Occipital lobe (tissue), 2 donors: ENCODE data around the gene NETO2. TPM values are rescaled to one million over a fixed set of nuclear protein-coding genes. Genes with fewer than 3 reads are reported as not detected.
"Not testable (repeated sequence)": the region's sequence is repeated elsewhere in the genome, so short reads cannot be mapped to it uniquely, and the experiment has no call there.

Experiments
- DNase-seq: peaks from one replicate; lab custom pipeline; 2025; lab: John Stamatoyannopoulos, UW
- total RNA-seq: library from RNA; depleted of rRNA; stranded (reverse); fragments of >200 nt; gene quantifications from one replicate; pipeline ENCODE4 v1.2.3, GENCODE V29; 2014

The NETO2 gene
- total RNA-seq, 1 donor from 2014 or later, result 154 TPM

DNA sequence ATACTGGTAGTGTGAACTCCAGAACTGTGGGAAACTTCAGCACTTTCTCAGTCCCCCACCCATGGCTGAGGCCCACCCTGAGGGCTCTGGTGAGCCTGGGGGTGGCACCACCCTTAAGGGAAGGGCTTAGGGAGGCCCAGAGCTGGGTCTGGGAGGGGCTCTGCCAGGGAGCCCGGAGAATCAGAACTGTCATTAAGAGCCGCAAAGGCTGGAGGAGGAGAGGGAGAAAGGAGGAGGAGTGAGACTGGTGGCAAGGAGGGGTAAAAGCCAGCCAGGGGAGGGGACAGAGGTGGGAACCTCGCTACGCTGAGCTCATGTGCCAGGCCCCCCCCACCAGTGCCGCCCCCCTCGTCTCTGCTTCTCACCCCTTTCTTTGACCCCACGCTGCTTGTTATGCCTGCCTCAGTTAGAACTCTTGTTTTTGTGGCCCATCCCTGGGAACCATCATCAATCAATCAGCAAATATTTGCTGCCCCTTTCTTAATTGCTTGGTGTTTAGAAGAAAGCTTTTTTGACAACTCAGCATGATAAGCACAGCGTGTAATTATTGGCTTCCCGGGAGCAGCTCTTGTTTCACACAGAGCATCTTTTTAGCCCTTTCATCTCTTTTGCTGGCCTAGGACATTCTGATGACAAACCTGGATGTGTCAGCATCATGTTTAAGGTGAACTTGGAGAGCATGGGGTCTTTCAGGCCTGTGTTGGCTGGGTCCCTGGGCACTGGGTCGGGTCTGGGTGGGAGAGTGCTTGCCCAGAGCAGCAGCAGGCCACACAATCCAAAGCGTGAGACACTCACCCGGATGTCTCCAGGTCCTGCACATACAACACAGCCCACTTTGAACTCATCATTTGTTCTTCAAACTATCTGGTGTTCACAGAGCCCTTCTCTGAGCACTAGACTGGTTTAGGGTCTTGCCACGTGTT is 77.7 kb downstream of the NETO2 start:
- DNase-seq, result no peak

DNA sequence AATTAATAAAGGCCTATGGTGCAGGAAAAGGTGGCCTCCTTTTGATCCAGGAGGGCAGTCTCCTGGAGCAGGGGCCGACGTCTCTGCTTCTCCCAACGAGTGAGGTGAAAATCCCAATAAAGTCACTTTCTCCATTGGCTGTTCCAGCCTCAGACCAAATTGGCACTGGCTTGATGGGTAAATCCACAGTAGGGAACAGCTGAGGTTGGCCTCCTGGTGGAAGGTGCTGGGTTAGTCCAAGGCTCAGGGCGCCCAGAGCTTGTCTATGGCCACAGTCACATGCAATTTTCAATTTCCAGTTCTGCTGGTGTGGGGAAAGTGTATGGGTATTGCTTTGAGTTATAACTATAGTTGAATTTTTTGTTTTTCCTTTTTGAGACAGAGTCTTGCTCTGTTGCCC is 79.0 kb downstream of the NETO2 start:
- no peak for DNase-seq

DNA sequence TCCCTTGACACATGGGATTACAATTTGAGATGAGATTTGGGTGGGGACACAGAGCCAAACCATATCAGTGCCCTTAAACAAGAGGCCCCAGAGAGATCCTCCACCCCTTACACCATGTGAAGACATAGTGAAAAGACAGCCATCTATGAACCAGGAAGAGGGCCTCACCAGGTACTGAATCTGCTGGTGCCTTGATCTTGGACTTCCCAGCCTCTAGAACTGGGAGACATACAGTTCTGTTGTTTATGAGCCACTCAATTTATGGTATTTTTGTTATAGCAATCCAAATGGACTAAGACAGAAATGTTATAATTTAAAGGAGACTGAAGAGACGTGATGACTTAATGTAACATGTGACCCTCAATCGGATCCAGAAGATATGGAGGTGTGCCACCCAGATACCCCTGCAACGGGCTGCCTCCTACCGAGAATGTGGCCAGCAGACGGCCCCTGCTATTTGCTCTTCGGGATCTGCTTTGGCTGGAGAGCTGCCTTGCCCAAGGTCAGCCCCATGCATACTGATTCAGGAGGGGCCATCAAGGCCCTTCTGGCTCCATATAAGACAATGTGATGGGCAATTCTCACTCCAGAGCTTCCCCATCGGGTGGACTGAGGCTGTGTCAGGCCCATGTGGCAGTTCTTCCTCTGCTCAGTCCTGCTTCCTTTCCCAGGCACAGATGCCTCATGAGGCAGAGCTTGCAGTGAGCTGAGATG is 80.6 kb downstream of the NETO2 start:
- no peak for DNase-seq

DNA sequence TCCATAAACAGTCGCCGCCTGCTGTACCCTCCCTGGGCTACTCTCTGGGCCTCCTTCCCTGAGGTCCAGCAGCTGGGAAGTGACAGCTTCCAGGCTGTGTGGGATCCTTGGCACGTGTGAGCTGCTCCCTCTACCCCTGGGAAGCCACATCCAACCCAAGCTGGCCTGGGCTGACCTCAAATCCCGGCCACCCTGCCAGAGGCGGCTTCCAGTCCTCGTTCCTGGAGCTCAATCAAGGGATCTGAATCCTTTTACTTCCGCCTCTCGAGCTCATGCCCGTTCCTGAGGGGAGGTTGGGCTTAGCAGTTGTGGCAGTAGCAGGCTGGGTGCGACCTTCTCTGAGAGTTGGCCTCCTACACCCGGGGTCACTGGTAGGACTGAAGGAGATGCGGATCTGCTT is 82.5 kb downstream of the NETO2 start:
- DNase-seq, result no peak

DNA sequence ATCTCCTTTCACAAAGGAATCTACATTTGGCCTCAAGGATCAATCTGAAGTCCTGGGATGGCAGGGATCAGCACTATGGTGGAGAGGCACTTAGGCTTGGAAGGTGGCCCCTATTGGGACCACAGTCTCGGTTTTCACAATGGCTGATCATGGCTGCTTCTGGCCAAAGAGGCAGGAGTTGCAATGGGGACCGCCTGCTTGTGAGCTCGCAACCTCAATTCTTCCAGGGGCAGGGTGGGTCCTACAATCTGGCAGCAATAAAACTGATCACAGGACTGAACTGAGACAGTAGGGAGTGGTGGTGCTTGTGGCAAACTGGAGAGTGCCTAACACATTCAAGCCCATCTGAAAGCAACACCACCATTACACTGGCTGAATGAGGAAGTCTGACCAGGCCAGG is 83.1 kb downstream of the NETO2 start:
- DNase-seq, result no peak

DNA sequence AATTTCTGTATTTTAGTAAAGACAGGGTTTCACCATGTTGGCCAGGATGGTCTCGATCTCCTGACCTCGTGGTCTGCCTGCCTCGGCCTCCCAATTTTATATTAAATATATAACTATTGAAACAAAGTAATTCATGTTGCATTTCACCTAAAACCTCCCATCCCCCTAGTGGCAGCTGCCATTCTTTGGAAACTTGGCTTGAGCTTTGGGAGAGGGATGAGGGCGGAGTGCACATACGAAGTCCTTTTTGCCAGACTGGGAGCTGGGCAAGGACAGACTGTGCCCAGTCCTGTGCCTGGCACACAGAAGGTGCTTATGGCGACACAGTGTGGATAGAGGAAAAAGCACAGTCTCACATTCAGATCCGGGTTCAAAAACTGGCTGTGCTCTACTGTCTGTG is 83.8 kb downstream of the NETO2 start:
- DNase-seq, result no peak

DNA sequence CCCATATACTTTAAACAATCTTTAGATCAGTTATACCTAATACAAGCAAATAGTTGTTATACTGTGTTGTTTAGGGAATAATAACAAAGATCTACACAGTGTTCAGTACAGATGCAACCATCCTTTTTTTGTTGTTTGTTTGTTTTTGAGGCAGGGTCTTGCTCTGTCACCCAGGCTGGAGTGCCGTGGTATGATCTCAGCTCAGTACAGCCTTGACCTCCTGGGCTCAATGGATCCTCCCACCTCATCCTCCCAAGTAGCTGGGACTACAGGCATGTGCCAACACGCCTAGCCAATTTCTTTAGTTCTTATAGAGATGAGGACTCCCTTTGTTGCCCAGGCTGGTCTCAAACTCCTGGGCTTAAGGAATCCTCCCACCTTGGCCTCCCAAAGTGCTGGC is 84.6 kb downstream of the NETO2 start:
- not testable (repeated sequence) for DNase-seq

DNA sequence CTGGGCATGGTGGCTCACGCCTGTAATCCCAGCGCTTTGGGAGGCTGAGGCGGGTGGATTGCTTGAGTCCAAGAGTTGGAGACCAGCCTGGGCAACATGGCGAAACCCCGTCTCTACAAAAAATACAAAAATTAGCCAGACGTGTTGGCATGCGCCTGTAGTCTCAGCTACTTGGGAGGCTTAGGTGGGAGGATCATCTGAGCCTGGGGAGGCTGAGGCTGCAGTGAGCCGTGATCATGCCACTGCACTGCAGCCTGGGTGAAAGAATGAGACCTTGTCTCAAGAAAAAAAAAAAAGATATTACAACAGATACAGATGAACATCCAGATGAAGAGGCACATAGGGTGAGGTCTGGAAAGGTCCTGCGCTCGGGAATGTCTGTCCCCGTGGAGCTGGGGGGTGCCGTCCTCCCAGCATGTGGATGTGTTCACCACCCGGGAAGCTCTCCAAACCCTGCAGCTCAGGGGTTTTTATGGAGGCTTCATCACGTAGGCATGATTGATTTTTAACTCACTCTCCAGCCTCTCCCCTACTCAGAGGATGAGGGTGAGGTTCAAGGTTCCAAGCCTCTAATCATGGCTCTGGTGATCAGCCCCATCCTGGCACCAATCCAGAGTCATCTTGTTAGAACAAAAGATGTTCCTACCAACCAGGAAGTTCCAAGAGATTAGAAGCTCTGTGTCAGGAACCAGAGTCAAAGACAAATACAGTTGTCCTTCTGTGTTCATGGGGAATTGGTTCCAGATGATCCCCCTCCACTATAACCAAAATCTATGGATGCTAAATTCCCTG is 85.3 kb downstream of the NETO2 start:
- DNase-seq, result no peak

DNA sequence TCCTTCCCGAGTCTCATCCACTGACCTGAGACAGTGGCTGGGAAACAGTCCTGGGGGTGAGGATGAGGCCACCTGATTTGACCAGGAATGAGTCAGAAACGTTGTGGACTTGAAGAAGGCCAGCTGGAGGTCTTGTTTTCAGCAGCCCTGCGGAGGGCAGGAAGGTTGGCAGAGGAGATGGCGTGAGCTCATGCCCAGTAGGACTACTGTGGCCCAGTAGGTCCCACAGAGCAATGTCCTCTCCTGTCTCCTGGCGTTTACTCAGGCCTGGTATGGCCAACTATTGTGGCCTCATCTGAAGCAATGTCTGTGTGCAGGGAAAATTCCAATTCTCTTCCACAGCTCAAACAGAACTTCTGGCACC is 86.1 kb downstream of the NETO2 start:
- no peak for DNase-seq

DNA sequence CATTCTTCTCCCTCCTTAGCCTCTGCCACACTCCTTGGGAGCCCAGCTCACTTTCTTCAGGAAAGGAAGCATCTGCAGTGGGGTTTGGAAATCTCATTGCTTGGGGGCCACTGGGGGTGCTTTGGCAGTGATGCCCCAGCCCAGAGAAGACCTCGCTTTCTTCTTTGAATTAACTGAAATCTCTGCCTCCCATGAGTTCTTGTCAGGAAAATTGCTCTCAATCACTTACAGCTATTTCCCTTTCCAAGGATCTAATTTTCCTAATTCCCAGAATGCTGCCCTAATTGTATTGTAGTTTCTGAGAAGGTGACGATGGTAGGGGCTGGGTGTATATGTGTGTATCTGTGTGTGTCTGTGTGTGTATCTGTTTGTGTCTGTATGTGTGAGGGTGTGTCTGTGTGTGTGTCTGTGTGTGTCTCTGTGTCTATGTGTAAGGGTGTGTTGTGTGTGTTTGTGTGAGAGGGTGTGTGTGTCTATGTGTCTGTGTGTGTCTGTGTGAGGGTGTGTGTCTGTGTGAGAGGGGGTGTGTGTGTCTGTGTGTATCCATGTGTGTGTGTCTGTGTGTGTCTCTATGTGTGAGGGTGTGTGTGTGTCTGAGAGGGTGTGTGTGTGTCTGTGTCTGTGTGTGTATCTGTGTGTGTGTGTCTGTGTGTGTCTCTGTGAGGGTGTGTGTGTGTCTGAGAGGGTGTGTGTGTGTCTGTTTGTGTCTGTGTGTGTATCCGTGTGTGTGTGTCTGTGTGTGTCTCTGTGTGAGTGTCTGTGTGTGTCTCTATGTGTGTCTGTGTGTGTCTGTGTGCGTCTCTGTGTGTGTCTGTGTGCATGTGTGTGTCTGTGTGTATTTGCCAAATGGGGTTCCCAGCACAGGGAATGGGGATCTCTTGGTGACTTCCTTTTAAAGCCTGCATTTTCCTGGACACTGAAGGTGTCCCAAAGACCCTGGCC is 86.8 kb downstream of the NETO2 start:
- DNase-seq, result no peak

DNA sequence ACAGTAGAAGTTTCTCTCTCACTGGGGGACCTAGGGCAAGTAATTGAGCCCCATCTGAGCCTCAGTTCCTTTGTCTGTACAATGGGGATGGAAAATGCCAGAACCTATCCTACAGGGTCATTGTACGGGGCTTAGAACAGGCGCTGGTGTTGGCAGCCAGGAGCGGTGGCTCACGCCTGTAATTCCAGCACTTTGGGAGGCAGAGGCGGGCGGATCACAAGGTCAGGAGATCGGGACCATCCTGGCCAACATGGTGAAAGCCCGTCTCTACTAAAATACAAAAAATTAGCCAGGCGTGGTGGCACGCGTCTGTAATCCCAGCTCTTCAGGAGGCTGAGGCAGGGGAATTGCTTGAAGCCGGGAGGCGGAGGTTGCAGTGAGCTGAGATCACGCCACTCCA is 87.7 kb downstream of the NETO2 start:
- DNase-seq, result not testable (repeated sequence)

DNA sequence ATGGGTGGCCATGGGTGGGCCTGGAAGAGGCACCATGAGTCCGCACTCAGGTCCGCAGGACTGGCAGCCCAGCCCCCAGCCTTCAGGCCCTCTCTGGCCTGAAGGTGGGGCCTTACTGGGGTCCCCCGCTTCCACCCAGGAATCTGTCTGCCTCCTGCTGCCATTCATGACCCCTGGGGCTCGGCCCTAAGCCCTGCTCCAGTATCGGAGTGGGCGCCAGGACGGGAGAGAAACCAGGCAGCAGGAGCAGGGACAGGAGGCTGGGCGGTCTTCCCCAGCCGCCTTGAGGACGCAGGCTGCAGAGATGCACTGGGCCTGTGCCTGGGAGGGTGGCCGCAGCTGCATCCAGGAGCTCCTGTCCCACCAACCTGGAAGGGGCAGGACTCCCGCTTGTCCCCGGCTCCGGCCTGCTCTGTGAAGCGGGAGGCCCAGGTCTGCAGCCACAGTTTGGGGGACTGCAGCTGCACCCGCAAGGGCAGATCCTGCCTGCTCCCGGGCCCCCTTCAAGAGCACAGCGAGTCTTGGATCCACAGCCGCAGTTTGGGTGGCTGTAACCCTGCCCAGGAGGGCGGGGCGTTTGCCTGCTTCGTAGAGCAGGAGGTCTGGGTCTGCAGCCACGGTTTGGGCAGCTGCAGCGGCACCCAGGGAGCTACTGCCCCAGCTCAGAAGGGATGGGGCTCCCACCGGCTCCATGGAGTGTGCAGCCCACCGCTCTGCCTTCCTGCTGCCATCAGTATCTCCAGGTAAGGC is 88.4 kb downstream of the NETO2 start:
- no peak for DNase-seq

DNA sequence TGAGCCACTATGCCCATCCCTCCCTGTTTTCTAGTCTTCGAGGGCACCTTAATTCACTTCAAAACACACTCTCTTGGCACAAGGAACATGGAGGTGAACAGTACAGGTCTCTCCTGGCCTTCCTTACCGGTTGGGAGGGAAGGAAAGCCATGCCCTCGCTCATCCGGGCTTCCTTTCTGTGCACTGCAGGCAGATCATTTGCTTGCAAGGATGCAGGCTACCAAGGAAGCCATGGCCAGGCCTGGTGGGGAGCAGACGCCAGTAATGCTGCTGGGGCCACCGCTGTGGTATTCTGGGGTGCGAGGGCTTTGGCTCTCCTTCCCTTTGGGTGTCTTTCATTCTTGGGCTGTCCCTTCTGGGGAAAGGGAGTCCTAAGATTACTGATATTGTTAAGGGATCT is 89.4 kb downstream of the NETO2 start:
- no peak for DNase-seq

DNA sequence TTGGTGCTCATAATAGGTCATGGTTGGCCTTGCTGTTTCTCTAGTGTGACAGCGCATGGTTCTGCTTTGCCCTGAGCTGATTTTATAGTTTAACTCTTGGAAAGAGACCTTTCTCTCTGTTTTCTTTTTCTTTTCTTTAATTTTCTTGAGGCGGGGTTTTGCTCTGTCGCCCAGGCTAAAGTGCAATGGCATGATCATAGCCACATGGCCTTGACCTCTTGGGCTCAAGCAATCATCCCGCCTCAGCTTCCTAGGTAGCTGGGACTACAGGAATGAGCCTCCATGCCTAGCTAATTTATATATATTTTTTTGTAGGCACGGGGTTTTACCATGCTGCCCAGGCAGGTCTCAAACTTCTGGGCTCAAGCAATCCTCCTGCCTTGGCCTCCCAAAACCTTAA is 89.8 kb downstream of the NETO2 start:
- DNase-seq, result no peak

DNA sequence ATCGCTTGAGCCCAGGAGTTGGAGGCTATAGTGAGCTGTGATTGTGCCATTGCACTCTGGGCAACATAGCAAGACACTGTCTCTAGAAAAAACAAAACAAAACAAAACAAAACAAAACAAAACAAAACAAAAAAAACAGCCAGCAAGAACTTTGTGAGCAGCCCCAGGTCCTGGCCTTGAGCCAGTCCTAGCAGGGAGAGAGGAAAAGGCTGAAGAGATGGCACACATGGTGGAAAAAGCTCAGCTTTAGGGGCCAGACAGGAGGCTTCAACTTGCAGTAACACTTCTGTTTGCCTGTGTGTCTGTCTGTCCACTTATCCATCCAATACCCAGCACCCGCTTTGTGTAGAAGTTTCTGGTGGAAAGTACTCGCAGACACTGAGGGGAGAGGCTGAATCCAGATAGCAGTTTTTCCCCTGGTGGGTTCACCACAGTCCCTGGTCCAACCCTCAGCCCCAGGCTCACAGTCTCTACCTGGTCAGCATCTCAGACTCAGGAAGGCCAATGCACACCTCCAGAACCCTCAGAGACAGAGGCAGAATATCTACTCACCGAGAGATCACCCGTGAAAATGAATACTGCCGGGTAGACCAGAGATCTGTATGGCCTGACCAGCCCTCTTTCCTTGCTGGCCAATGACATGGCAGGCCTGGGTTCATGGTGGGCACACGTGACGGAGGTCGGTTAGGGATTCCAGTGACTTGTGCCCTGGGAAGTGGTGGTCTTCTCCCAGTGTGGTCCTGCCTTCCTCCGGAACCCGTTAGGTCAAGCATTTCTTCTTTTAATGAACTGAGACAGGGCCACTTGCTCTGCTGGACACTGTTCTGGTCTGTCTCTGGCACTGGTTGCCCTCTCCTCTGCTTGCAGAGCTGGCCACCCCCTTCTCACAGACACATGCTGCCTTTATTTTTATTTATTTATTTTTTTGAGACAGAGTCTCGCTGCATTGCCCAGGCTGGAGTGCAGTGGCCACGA is 90.8 kb downstream of the NETO2 start:
- DNase-seq, result no peak

DNA sequence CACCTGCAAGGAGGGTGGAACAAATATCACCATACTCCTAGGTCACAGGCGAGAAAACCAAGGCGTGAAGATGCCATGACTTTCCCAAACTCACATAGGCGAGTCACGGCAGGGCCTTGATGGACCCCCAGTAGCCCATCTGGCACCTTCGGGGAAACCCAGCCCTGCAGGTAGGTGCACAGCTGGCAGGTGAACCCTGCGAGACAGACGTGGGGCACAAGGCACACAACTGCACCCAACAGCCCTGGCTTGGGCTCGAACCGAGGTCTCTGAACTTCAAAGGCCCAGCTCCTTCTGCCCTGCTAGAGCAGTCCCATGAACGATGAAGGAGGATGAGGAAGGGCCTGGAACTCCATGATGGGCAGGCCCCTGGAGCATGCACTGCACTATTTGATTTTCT is 92.7 kb downstream of the NETO2 start:
- DNase-seq, result no peak

DNA sequence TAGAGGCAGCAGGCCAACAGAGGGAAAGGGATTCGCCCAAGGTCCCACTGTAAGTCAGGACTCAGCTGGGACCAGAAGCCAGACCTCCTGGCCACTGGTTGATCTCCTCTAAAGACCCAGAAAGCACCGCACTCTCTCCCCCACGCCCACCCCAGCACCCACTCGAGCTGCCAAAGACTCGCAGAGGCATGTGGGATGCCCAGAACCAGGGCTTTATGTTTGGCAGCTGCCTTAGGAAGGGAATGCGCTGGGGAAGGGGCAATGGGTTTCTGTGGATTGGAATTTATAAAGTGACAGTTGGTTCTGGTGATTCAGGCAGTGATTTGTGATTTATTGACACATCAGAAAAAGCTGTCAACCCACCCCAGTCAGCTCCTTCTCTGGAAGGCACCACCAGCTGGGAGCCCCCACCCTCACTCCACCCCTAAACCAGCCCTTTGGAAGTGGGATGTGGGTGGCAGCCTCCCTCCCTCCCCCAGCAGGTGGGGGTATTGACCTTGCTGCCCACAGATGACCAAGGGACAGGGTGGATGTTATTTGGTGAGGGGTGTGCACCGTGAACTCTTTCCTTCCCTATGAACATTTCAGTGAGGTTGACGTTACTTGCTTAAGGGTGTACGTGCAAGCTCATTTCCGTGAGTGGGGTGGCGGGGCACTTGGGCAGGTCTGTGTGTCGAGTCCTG is 93.7 kb downstream of the NETO2 start:
- no peak for DNase-seq

DNA sequence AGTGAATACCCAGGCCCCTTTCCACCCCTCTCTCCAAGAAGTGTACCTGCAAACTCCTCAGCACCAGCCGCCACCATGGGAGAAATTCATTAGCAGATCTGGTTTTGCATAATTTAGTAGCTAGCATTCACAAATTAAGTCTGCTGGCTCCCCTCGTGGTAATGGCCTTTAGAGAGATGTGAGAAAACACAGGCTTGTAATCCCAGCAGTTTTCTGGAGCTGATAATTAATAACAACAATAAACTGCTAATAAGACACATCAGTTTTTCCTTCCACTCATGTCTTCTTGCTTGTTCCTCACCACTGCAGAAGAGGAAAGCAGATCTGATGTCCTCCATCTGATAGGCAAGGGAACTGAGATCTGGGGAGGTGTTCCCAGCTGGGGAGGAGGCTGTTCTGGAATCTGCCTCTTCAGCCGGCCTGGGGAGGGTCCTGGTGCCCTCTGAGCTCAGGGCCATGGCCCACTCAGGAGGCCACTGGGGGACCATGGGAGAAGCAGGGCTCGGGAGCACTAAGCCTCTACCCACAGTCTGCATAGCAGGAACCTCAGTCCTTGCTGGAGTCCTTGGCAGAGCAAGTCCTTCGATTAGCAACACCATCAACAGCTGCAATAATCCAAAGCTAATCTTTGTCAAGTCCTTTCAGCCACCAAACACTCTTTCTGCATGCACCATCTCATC is 96.1 kb downstream of the NETO2 start:
- DNase-seq, result no peak
